ENCODE data around the gene AGBL1.

Gene AGBL1

DNA sequence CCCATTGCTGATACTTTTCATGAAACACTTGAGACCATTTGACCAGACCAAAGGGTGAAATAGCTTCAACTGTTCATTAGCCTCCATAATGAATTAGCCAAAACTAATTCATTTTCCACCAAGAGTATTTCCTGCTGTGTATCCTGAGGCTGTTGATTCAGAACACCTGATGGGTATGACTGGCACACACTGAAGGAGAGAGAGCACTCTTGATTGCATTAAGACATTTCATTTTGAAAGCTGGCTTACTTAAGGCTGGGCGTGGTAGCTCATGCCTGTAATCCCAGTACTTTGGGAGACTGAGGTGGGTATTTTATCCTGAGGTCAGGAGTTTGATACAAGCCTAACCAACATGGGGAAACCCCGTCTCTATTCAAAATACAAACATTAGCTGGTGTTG, 175.6 kb downstream of the AGBL1 start:
- DNase-seq: no peak

DNA sequence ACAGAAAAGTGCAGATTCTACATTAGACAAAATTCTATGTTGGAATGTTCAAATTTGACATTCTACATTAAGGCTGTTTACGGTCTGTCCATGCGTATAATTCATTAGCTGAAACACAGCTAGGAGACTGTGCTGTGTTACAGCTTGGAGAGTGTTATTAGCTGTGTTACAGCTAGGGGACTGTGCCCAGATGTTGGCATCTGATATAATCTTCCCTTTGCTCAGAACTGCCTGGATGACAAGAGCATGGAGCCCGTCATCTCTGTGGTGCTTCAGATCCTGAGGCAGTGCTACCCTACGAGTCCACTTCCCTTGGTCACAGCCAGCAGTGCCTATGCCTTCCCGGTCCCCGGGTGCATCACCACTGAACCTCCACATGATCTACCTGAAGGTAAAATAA, 177.0 kb downstream of the AGBL1 start:
- no peak for DNase-seq

GRCh38 chr15:86259589-86259988, 179.9 kb downstream of the AGBL1 start:
- DNase-seq: no peak

DNA sequence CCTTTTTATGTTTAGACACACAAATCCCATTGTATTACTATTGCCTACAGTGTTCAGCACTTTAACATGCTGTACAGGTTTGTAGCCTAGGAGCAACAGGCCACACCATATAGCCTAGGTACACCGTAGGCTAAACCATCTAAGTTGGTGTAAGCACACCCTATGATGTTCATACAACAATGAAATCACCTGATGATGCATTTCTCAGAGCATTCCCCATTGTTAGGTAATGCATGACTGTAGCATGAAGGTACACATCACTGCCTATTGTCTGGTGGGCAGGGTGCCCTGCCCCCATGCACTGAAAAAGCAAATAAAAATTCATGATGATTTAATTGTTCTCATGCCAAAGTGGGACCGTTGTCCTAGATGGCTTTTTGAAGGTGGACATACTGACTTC, 183.6 kb downstream of the AGBL1 start:
- DNase-seq: no peak

DNA sequence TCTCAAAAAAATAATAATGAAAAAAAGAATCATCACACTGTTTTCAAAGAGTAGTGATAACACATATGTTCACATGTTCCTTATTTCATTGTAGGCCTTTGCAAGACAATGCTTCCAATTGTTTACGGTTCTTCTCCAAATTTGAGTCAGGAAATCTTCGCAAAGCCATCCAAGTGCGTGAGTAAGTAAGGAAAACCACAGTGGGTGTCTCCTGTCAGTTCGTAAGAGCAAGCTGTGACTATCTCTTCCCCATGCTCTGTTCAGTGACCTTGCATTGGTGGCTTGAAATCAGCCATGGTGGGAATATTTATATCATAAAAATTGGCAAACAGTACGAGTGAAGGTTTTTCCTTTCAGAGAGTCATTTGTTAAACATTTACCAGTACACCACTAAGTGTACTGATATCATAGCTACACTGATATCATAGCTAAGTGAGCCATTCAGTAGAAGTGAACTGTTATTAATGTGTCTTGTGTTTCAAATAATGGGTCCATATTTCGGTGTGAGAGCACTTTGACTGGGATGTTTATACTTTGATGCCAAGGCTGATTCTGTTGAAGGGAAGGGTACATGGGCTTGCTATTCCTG, 187.3 kb downstream of the AGBL1 start:
- no peak for DNase-seq

DNA sequence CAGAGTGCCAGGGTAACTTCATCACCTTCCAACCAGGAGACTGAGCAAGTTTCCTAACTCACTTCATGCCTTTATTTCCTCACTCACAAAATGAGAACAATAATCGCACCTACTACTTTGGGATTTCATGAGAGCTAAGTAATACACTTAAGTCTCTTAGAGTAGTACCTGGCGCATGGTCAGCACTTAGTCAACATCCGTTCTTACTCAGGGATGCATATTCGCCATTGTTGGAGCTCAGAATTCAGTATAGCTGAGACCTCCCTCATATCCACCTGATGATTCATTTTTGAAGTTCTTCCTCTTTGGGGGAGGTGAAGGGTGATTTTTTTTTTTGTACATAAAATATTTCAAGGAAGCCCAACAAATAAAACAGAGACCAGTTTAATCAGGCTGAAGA, 188.2 kb downstream of the AGBL1 start:
- no peak for DNase-seq

DNA sequence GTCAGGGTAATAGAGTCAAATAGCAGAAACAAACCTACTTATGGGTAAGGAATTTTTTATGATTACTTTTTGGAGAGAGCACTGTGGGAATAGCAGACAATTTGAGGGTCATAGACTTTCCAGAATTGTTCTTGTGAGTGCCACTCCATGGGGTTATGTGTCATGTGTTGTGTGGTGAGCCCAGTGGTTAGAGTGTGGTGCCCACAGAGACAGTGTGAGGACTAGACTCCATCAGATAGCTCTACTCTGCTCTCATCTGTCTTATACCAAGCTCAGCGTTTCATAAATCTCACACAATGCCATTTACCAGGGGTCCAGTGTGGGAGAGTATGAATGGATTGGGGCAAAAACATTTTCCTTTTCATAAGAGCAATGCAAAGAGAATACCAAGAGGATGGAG, 188.9 kb downstream of the AGBL1 start:
- no peak for DNase-seq

- no peak for DNase-seq
Observed at GRCh38 chr15:86273309-86273708, 193.6 kb downstream of the AGBL1 start.

GRCh38 chr15:86275361-86275760, 195.7 kb downstream of the AGBL1 start:
- no peak for DNase-seq

DNA sequence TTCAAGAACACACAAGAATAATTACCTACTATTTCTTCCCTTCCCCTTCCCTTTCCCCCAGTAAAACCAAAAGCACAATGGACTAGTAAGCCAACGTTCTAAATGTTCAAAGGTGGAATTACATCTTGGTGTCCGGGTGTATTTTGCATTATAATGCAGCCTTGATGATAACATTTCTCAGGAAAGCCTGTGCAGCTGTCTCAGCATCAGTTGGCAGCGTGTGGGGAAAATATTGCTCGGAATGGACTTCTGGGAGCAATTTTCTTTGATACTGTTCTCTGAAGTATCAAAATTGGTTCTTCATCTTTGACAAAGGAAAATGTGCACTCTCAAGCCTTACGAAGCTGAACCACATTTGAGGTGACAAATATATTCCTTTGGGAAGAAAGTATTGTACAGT, 198.9 kb downstream of the AGBL1 start:
- no peak for DNase-seq

- DNase-seq: no peak
Observed at GRCh38 chr15:86284635-86285034, 205.0 kb downstream of the AGBL1 start.

- no peak for DNase-seq
Observed at GRCh38 chr15:86295511-86295910, 215.8 kb downstream of the AGBL1 start.

GRCh38 chr15:86296769-86297168, 217.1 kb downstream of the AGBL1 start:
- no peak for DNase-seq

- DNase-seq: no peak
Observed at GRCh38 chr15:86300390-86301125, 220.9 kb downstream of the AGBL1 start.

GRCh38 chr15:86311568-86312280, 232.1 kb downstream of the AGBL1 start:
- no peak for DNase-seq

DNA sequence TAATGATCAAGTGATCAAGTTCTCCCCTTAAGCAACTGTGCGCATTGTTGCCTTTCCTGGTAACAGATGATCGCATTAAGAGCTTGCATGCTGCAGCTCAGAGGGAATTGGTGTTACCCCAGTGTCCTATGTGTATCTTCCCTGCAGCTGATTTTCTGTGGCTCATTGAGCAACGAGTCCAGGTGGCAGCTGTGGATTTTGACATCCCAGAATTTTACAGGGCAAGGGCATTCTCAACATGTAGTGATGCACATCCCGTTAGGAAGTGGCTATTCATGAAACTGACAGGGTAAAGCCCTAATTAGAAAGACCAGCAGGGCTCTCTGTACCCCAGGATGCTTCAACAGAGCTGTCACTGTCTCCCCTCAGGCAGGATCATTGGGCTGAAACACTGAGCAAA, 232.8 kb downstream of the AGBL1 start:
- no peak for DNase-seq

GRCh38 chr15:86316216-86316615, 236.5 kb downstream of the AGBL1 start:
- no peak for DNase-seq

DNA sequence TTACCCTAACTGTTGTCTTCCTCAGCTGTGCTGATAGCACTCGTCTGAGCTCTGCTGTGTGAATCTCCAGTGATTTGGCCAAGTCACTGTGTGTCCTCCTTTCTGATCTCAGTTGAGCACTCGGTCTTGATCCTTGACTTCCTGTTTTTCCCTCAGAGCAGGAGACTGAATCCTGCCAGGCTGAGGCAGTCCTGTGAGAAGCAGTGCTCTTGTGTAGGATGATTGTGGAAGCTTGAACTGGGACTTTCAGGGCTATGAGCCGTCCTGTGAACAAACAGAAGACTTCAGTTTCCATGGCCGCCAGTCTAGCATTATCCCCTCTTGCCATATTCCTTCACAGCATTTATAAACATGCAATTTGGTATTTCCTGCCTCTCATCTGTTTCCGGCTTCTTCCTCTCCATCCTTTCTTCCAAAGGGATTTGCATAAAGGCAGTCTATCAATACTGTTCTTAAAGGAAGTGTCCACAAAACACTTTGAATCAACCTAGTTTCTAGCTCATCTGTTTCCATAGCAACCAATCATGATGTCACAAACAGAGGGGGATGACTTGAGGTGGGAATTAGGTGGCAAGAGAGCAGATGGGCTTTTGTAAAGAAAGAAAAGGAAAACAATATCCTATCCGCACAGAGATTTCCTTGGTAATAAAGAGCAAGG, 237.2 kb downstream of the AGBL1 start:
- no peak for DNase-seq

DNA sequence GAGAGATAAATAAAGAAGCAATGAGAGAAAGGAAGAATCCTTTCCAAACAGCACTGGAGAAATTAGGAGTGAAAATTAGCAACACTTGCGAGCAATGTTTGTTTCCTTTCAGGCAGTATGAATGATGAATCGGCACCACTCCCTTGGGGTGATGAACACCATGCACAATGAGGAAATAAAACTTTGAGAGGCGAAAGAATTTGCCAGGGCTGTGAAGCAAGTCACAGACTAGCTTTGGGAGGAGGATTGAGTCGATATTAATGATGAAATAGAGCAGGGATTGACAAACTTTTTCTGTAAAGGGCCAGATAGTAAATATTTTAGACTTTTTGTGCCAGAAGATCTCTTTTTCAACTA, 237.7 kb downstream of the AGBL1 start:
- no peak for DNase-seq

GRCh38 chr15:86322629-86323028, 243.0 kb downstream of the AGBL1 start:
- DNase-seq: no peak

GRCh38 chr15:86327230-86327865, 247.7 kb downstream of the AGBL1 start:
- DNase-seq: no peak

- no peak for DNase-seq
Observed at GRCh38 chr15:86328658-86329057, 249.0 kb downstream of the AGBL1 start.

DNA sequence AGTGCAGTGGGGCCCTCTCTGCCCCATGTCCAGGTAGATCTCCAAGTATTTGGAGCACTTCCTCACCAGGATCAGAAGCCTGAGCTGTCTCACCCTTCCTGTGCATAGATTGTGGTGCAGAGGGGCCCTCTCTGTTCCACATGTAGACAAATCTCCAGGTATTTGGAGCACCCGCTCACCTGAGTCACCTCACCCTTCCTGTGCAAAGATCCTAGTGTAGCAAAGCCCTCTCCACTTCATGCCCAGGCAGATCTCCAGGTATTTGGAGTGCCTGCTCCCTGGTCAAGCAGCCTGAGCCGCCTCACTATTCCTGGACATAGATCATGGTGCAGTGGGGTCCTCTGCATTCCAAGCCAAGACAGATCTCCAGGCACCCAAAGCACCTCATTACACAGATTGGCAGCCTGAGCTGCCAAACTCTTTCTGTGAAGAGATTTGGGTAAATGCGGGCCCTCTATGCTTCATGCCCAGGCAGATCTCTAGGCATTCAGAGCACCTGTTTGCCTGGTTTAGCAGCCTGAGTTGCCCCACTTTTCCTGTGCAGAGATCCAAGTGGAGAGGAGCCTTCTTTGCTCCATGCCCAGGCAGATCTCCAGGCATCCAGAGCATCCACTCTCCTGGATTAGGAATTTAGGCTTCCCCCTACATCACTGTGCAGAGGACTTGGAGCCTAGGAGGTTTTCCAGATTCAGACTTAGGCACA, 249.8 kb downstream of the AGBL1 start:
- no peak for DNase-seq

Measured in NCI-H2029 treated with DMSO at 0.1 percent for 48 hours (cell line).